HG03025 (cell line): Measurements from ENCODE around the gene DCAF4L1.

ENCODE experiments used
- ATAC-seq: cut with Tn5 transposase; IDR thresholded peaks from one replicate; pipeline ENCODE4 v1.9.1; 2021; ENCODE audit warnings: mild to moderate bottlenecking, moderate library complexity; ENCODE audit not compliant: unreplicated experiment, low FRiP score

DCAF4L1 gene, protein sequence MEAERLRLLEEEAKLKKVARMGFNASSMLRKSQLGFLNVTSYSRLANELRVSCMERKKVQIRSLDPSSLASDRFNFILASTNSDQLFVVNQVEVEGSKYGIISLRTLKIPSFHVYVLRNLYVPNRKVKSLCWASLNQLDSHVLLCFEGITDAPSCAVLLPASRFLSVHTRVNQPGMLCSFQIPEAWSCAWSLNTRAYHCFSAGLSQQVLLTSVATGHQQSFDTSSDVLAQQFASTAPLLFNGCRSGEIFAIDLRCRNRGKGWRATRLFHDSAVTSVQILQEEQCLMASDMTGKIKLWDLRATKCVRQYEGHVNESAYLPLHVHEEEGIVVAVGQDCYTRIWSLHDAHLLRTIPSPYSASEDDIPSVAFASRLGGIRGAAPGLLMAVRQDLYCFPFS

DNA sequence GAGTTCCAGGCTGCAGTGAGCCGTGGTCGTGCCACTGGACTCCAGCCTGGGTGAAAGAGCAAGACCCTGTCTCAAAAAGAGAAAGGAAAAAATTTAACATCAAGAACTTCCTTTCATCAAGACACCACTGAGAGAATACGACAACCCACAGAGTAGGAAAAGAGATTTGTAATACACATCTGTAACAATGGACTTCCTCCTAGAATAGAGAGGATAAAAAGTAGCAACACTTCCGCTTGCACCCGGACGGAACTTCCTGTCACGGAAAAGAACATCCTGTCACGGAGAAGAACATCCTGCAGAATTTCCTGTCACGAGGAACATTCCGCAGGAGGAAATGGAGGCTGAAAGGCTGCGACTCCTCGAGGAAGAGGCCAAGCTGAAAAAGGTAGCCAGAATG lies at the start of gene DCAF4L1:
Gene DCAF4L1 (plus strand): TSS at position 301 of the 400 bp plus-strand sequence. CDS start 37 bp downstream, at position 338.
- ATAC-seq: no peak

DNA sequence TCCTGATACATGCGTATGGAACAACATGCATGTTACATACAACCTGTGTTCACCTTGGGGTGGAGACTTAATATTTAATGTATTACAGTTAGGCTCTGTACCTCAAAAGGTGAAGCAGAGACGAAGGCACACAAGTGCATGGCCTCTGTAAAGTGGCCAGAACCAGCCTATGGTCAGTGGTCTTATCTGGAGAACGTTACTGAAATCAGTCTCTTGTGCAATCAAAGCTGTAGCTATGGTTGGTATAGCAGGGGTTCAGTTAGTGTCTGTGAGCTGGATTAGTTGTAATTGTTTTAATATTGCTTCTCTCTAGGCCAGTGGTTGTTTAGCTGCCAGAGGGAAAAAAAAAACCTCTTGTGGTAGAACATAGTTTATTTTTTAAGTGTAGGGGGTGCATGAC lies 48.6 kb upstream of the DCAF4L1 start:
- ATAC-seq: no peak

DNA sequence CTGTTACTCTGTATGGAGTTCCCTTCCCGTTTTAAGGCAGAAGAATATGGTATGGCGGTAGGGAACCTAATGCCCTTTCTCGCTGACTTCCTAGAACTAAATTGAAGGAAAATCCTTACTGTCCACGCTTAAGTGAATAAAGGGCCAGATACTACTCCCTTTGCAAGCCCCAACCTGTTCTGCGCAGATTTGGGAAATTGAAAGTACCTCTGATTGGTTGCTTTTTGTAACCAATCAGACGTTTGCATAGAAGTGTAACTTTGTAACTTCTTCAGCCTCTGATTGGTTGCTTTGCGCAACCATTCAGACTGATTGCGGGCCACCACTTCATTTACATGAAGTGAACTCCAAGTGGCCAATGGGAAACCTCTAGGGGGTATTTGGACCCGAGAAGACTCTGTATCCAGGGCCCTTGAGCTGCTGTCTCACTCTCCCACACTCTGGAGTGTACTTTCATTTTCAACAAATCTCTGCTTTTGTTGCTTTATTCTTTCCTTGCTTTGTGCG lies 47.5 kb upstream of the DCAF4L1 start:
- ATAC-seq: no peak

DNA sequence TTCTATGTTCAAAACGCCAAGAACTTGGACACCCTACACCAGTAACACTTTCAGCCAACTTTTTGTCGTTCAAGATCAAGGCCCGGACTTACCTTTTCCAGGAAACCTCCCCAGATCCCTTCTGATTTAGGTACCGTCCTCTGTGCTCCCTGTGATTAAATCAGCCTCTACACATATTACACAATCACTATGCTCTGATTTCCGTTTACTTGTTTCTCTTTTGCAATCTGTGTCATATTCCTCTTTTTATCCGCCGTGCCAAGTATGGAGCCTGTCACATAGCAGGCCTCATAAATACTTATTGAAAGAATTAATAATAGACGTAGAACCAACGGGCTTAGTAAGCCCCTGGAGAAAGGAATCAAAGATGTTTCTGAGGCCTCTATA lies 47.0 kb upstream of the DCAF4L1 start:
- no peak for ATAC-seq

DNA sequence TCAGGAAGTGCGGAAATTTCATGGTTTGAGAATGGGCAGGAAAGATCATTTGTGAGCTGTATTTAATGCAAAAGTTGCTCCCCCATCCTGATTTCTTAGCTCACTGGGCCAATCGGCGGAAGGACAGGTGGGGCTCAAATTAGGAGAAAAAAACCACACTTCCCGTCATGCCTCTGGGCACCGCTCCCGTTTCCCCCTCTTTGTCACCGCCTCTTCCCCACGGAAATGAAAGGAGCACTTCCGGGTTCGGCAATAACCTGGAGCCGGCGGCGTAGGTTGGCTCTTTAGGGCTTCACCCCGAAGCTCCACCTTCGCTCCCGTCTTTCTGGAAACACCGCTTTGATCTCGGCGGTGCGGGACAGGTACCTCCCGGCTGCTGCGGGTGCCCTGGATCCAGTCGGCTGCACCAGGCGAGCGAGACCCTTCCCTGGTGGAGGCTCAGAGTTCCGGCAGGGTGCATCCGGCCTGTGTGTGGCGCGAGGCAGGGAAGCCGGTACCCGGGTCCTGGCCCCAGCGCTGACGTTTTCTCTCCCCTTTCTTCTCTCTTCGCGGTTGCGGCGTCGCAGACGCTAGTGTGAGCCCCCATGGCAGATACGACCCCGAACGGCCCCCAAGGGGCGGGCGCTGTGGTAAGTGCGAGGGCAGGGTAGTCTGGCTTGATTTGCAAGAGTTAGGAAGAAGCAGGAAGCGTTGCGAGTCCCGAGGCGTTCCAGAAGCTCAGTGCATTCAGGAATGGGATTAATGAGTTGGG lies 46.5 kb upstream of the DCAF4L1 start, which contains the start of gene TMEM33:
Gene TMEM33 (plus strand): TSS at position 529 of the 751 bp plus-strand sequence. CDS start 56 bp downstream, at position 585.
- peak; percentile 96 for ATAC-seq

DNA sequence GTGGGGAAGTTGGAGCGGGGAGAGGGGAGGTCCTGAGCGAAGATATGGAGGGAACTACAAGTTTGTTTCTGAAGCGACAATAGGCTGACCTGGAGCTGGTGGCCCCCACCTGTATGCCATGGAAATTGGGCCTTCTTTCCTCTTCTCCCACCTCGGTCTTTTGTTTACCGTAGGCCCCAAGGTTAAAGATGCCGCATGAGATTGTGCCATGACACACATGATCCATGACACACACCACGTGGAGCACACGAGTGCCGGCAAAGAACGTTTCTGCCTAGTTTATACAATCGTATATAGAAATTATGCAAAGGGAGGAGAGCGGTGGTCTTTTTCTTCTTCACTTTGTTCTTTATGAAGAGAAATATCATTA lies 45.9 kb upstream of the DCAF4L1 start:
- peak; percentile 8 for ATAC-seq

DNA sequence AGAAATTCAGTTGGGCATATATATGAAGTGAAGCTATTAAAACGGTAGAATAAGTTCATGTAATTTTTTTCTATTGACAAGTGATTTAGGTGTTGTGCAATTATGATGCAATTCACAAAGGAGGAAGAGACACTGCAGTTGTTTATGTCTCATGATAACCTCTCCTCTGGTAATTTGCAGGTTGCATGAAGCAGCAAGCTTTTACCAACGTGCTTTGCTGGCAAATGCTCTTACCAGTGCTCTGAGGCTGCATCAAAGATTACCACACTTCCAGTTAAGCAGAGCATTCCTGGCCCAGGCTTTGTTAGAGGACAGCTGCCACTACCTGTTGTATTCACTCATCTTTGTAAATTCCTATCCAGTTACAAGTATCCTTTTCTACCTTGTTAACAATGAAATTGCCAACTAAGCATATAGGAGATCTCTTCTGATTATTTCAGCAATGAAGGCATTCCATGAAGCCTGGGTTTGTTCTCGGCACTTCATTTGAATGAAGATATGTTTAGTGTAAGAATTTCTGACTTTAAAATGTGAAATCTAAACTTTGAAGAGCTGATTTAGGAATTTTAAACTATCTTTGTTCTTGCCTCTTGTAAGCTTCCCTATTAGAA lies 42.4 kb upstream of the DCAF4L1 start:
- no peak for ATAC-seq

DNA sequence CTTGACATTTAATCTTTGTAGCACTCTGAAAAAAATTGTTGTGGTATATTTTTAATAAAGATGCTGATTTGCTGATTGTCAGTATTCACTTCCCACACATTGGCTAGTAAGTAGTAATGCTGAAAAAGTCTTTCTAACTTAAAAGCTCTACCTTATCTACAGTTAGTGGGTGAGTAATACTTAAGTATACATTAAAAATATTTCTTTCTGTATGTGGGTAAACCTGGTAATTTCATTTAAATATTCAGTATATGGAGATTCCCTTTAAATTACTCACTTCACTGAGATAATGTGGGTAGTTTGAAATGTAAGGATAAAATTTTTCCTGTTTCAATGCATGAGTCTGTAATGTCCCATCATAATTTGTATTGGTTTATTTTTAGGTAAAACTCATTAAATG lies 40.7 kb upstream of the DCAF4L1 start:
- ATAC-seq: no peak

DNA sequence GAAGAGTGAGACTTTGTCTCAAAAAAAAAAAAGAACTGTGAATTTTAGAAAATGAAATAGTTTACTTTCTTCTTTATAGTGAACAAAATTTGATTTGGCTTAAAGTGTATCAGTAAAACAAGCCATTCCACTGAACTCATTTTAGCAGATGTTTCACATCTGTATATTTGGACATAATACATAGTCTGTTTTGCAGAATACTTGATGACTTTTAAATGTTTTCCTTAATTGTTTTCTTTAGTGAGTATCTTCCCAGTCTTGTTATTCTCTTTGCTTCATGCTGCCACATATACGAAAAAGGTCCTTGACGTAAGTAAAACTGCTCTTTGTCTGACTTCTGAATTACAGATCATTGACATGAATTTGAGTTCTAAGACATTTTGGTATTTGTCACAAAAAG lies 38.0 kb upstream of the DCAF4L1 start:
- no peak for ATAC-seq

DNA sequence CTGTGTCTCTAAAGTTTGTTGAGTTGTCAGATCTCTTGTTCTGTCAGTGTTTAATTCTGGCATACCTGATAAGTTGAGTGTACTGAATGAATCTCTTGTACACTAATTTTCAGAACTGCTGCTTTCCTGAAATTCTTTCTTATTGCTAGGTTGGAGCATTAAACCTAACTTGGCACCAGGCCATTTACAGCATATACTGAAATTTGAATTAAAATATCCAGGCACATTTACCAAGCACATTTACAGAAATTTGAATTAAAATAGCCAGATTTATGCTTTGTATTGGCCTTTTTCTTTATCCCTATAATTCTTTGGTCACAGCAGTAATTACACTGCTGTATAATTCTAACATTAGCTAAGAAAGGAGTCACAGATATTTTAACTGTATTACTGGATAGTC lies 37.5 kb upstream of the DCAF4L1 start:
- no peak for ATAC-seq

DNA sequence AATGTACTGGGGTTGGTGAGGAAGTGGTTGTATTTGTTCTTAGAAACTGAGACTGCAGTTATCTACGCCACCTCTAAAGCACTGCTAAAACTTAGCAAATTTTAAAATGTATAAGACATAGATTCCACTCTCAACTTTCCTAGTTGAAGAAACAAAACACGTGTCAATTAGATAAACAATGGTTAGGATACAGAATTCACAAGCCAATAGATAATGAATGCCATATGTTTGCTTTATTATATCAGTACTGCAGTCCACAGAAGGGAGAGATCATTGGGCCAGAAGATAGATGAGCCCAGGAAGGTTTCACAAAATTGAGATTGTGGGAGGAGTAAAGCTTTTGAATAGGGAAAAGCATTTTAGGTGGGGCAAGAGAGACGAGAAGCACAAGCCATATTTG lies 32.0 kb upstream of the DCAF4L1 start:
- no peak for ATAC-seq

DNA sequence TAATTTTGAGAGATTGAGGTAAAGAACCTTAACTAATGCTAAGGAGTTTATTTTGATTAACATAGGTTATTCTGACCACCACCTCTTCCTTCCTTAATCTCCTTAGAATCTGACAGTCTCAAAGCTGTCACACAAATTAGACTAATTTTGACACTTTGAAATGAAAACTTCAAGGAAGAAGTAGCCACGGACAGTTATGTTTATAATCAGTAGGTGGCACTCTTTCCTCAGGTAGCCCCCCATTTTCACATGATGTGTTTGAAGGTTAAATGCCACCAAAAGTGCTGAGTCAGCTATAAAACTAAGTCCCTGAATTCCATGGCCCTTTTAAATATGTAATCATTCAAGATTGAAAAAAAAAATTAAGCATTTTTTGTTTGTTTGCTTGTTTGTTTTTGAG lies 23.9 kb upstream of the DCAF4L1 start:
- no peak for ATAC-seq

DNA sequence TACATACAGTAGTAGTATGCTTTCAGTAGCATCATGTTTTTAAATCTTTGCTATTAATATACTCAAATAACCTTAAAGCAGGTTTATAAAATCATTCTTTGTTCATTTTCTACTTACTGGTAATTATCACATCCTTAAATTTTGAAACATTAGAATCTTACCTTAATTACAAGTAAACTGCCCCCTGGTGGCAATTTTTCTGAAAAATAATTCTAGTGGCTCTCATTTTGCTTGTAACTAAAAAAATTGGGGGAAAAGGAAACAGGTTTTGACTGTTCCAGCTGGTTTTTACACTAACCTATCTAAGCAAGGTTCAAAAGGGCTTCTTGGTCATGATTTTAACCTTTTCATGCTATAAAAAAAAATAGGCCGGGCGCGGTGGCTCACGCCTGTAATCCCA lies 18.5 kb upstream of the DCAF4L1 start:
- ATAC-seq: no peak

DNA sequence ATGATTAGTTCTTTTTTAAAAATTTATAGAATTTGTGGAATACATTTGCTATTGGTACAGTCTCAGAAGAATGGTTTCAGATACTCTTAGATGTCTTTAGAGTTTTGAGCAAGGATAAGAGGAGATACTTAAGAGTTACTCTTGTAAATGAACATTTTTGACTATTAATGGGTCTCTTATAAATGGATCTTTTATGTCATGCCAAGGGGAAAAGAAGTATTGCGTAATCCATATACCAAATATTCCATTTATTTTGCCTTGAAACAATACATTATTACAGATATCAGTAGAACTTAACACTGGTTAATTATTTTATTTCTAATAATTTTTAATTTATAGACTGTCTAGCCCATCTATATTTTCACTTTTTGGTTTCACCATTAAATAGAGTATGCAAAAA lies 17.2 kb upstream of the DCAF4L1 start:
- no peak for ATAC-seq

DNA sequence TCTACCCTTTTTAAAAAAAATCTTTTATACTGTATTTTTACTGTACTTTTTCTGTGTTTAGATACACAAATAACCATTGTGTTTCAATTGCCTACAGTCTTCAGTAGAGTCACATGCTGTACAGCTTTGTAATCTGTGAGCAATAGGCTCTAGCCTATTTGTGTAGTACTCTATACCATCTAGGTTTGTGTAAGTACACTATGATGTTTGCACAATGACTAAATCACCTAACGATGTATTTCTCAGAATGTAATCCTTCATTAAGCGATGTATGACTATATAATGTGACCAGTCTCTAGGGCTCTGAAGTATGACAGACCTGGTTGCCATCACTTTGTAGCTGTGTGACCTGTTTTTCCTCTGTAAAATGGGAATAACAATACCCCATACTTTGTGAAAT lies 14.2 kb upstream of the DCAF4L1 start:
- ATAC-seq: no peak

DNA sequence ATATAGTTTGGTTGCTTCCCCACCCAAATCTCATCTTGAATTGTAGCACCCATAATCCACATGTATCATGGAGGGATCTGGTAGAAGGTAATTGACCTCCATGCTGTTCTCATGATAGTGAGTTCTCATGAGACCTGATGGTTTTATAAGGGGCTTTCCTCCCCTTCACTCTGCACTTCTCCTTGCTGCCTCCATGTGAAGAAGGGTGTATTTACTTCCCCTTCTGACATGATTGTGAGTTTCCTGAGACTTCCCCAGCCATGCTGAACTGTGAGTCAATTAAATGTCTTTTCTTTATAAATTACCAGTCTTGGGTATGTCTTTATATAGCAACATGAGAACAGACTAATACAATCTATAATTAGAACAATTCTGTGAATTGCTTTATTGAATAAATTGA lies 11.9 kb upstream of the DCAF4L1 start:
- ATAC-seq: no peak

DNA sequence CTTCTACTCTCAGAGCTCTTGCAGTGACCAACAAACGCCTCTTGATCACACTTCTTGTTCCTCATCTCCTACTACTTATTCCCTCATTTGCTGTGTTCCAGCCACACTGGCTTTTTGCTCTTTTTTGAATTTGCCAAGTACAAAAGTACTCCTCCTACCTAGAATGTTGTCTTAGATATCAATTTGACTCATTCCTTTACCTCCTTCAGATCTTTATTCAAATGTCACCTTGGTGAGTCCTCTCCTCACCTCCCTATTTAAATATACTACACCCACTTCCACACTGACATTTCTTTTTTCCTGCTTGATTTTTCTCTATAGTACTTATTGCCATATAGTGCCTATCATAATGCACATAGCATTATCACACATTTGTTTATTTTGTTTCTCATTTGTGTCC lies 6.2 kb upstream of the DCAF4L1 start:
- ATAC-seq: no peak

DNA sequence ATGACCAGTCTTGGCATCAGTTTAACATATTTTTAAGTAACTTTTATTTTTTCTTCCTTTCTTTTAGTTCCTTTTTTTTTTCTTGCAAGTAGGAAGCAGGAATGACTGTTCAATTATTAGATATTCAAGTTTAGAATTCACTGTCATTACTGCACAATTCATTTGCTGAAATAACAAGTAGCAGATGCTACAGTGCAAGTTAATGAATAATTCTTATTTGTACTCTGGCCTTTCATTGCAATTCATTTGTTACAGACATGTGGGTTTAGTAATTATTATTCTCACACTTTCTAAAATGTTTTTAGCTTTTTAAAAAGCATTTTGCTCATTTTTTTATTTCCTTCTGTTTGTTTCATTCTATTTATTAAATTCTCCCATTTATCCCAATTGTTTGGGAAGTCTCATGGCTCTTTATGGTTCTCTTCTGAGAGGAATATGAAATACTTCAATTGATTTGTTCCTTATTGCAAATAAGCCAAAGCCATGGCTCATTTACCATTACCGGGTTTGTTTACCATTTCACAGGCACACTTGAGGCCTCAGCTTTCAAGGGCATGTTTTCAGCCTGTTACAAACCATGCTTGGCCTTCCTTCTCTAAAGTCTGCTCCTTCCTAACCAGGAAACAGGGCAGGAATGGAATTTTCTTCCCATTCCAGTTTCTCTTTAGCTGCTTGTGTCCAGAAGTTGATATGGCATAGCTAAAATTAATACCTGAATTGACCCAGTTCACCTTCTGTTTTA lies 4.6 kb upstream of the DCAF4L1 start:
- no peak for ATAC-seq

DNA sequence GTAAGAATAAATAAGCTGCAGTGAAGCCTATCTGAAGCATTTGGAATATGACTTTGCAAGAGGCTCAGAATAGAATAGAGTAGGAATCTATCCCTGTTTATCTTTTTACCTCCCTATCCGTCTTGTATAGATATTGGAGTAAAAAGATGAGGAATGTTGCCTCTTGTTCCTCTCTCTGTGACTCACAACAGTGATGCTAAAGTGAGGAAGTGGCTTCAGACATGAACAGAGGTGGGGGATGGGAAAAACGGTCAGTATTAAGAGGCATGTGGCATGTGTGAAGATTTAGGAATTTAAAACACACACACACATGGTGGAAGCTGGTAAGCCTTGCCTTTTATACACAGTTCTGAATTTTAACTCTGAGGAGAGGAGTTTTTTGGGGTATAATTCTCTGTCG lies 3.8 kb upstream of the DCAF4L1 start:
- ATAC-seq: no peak

DNA sequence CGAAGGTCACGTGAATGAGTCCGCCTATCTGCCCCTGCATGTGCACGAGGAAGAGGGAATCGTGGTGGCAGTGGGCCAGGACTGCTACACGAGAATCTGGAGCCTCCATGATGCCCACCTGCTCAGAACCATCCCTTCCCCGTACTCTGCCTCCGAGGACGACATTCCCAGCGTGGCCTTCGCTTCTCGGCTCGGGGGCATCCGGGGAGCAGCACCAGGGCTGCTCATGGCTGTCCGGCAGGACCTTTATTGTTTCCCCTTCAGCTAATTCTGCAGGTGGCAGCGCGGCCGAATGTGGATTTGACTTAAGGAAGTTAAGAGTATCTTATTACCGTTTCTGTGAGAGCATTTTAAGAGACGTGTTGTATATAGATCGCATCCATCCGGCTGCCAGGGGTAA lies 1.2 kb downstream of the DCAF4L1 start:
- ATAC-seq: no peak

DNA sequence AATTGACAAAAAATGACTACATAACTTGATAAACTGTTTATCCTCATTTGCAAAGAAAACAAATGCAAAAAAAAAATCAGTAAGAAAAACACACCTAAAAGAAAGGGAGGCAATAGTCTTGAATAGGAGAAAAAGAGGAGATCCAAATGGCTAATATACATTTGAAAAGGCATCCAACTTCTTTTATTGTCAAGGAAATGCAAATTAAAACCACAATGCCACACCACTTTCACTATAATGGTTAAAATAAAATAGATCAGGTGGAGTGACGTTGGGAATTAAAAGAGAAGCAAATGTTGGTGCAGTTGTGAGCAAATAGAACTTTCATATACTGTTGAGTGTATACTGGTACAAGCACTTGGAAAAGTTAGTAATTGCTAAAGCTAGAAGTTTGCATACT lies 3.6 kb downstream of the DCAF4L1 start:
- no peak for ATAC-seq
